Esophagus muscularis mucosa (tissue), 3 donors: ENCODE results near the gene CDC45.

Experiments
- CTCF ChIP-seq, 3 experiments: fragments of 200-600 bp in 2 of 3; fragments of 450-650 bp in 1 of 3; sonication (generic) in 2 of 3; IDR thresholded peaks; one replicate each; pipeline ENCODE4 v1.5.1; 2017 to 2019; ENCODE audit warnings: antibody characterized with exemption in 3 of 3, mild to moderate bottlenecking in 2 of 3, moderate library complexity in 1 of 3
- POLR2A ChIP-seq: fragments of 450-650 bp; IDR thresholded peaks from one replicate; pipeline ENCODE4 v1.6.1; 2017; ENCODE audit warnings: antibody characterized with exemption, moderate library complexity, mild to moderate bottlenecking, low read depth
- POLR2AphosphoS5 ChIP-seq, 2 donors: sonication (generic); formaldehyde crosslinking; IDR thresholded peaks; one replicate each; pipeline ENCODE4 v1.6.1; 2017; ENCODE audit warnings: antibody characterized with exemption in 2 of 2

- TF ChIP-seq POLR2AphosphoS5 (IDR thresholded peaks at IDR 0.05): no peak
- no peak for TF ChIP-seq POLR2A
- TF ChIP-seq CTCF (IDR thresholded peaks at IDR 0.05): no peak
These were observed 30.8 kb upstream of the CDC45 start for GRCh38 chr22:19448739-19449421.
